Measurements from ENCODE around the gene PCID2. TPM values are rescaled to one million over a fixed set of nuclear protein-coding genes. Genes with fewer than 3 reads are reported as not detected.

Gene PCID2
- total RNA-seq, 4 donors from 2014 or later, result 24.9 to 42.1 (median 36.8) TPM

GRCh38 chr13:113146750-113147149 lies 61.7 kb downstream of the PCID2 start:
- Histone ChIP-seq H3K27ac (no peak overlapping the region), H3K4me1 (peaks cover 0 to 2% (median 0%) of the 10 kb centered on the region in 4 donors), H3K4me3 (no peak overlapping the region), H3K36me3 (no peaks in the 10 kb centered on the region), H3K9me3 (no peaks in the 10 kb centered on the region), H3K27me3 (no peaks in the 10 kb centered on the region)
- DNase-seq, result peak in 1 of 3 donors; percentile 30
- TF ChIP-seq POLR2A (IDR thresholded peaks at IDR 0.05), result no peak
- TF ChIP-seq CTCF (IDR thresholded peaks at IDR 0.05), result no peak

GRCh38 chr13:113145911-113146598 lies 62.4 kb downstream of the PCID2 start:
- TF ChIP-seq POLR2A (IDR thresholded peaks at IDR 0.05) (no peak), CTCF (IDR thresholded peaks at IDR 0.05) (no peak)
- H3K9me3 ChIP-seq, result no peaks in the 10 kb centered on the region
- no peaks in the 10 kb centered on the region for H3K36me3 ChIP-seq
- no peaks in the 10 kb centered on the region for H3K4me1 ChIP-seq
- H3K27ac ChIP-seq, result no peak overlapping the region
- no peak for DNase-seq
- no peak overlapping the region for H3K4me3 ChIP-seq
- H3K27me3 ChIP-seq, result no peaks in the 10 kb centered on the region

- Histone ChIP-seq H3K27me3 (no peaks in the 10 kb centered on the region), H3K4me1 (no peaks in the 10 kb centered on the region), H3K4me3 (no peak overlapping the region), H3K27ac (no peak overlapping the region), H3K9me3 (no peaks in the 10 kb centered on the region), H3K36me3 (no peaks in the 10 kb centered on the region)
- TF ChIP-seq CTCF (IDR thresholded peaks at IDR 0.05), result no peak
- no peak for TF ChIP-seq POLR2A (IDR thresholded peaks at IDR 0.05)
- DNase-seq, result no peak
Measured at GRCh38 chr13:113145496-113145895, 63.0 kb downstream of the PCID2 start.

- Histone ChIP-seq H3K4me1 (no peaks in the 10 kb centered on the region), H3K9me3 (no peaks in the 10 kb centered on the region), H3K27me3 (no peaks in the 10 kb centered on the region), H3K4me3 (no peak overlapping the region), H3K27ac (no peak overlapping the region), H3K36me3 (no peaks in the 10 kb centered on the region)
- DNase-seq, result no peak
- no peak for TF ChIP-seq CTCF (IDR thresholded peaks at IDR 0.05)
- TF ChIP-seq POLR2A (IDR thresholded peaks at IDR 0.05), result no peak
Measured at GRCh38 chr13:113144255-113144629, 64.2 kb downstream of the PCID2 start.

- Histone ChIP-seq H3K36me3 (no peaks in the 10 kb centered on the region), H3K4me1 (no peaks in the 10 kb centered on the region), H3K27ac (no peak overlapping the region)
Measured at GRCh38 chr13:113143466-113144254, 64.8 kb downstream of the PCID2 start.

More at GRCh38 chr13:113143466-113144254, 64.8 kb downstream of the PCID2 start:
- H3K4me3 ChIP-seq, result no peak overlapping the region
- DNase-seq, result no peak
- no peaks in the 10 kb centered on the region for H3K9me3 ChIP-seq
- H3K27me3 ChIP-seq, result no peaks in the 10 kb centered on the region
- no peak for TF ChIP-seq POLR2A (IDR thresholded peaks at IDR 0.05)
- TF ChIP-seq CTCF (IDR thresholded peaks at IDR 0.05), result no peak

All from Peyer's patch (tissue), 4 donors.